ENCODE measurements around the gene PTPRM.

Gene PTPRM

GRCh38 chr18:7873316-7873715 is 306.2 kb downstream of the PTPRM start:
- no peak for DNase-seq

GRCh38 chr18:7876354-7877104 is 309.4 kb downstream of the PTPRM start:
- DNase-seq, result no peak

GRCh38 chr18:7877609-7878008 is 310.5 kb downstream of the PTPRM start:
- no peak for DNase-seq

- no peak for DNase-seq
Measured at GRCh38 chr18:7878265-7879211, 311.4 kb downstream of the PTPRM start.

GRCh38 chr18:7879717-7880116 is 312.6 kb downstream of the PTPRM start:
- DNase-seq, result no peak

GRCh38 chr18:7885865-7886264 is 318.7 kb downstream of the PTPRM start:
- DNase-seq, result no peak

- DNase-seq, result no peak
Measured at GRCh38 chr18:7886436-7886835, 319.3 kb downstream of the PTPRM start.

GRCh38 chr18:7889515-7889914 is 322.4 kb downstream of the PTPRM start:
- no peak for DNase-seq

GRCh38 chr18:7890075-7890474 is 323.0 kb downstream of the PTPRM start:
- DNase-seq, result no peak

- DNase-seq, result no peak
Measured at GRCh38 chr18:7892556-7892955, 325.4 kb downstream of the PTPRM start.

- DNase-seq, result no peak
Measured at GRCh38 chr18:7894592-7894991, 327.5 kb downstream of the PTPRM start.

- DNase-seq, result no peak
Measured at GRCh38 chr18:7895346-7895745, 328.2 kb downstream of the PTPRM start.

- no peak for DNase-seq
Measured at GRCh38 chr18:7896161-7896560, 329.0 kb downstream of the PTPRM start.

- no peak for DNase-seq
Measured at GRCh38 chr18:7896805-7897518, 329.8 kb downstream of the PTPRM start.

GRCh38 chr18:7898181-7898580 is 331.1 kb downstream of the PTPRM start:
- DNase-seq, result no peak

GRCh38 chr18:7899078-7899477 is 332.0 kb downstream of the PTPRM start:
- no peak for DNase-seq

GRCh38 chr18:7900091-7900490 is 333.0 kb downstream of the PTPRM start:
- DNase-seq, result no peak

- no peak for DNase-seq
Measured at GRCh38 chr18:7901657-7902056, 334.5 kb downstream of the PTPRM start.

GRCh38 chr18:7902399-7902839 is 335.3 kb downstream of the PTPRM start:
- DNase-seq, result no peak

GRCh38 chr18:7904529-7904928 is 337.4 kb downstream of the PTPRM start:
- DNase-seq, result no peak

GRCh38 chr18:7908681-7909299 is 341.7 kb downstream of the PTPRM start:
- DNase-seq, result no peak

GRCh38 chr18:7914834-7915670 is 347.9 kb downstream of the PTPRM start:
- no peak for DNase-seq
